ENCODE results near the gene MYO1G. TPM values are rescaled to one million over a fixed set of nuclear protein-coding genes. Genes with fewer than 3 reads are reported as not detected.
A peak's percentile ranks its signal among the peaks of the same experiment; 100 is the strongest.

Gene MYO1G
- total RNA-seq, 1 experiment from 2014 or later: 0.57 TPM

GRCh38 chr7:44983742-44984477, 5.1 kb upstream of the MYO1G start:
- Histone ChIP-seq H3K4ac (ENCODE audit: low read depth, low read length) (no peak overlapping the region), H3K23ac (ENCODE audit: insufficient read length, low read depth, low read length) (no peak overlapping the region), H3K4me1 (ENCODE audit: insufficient read depth, low read length) (no peaks in the 10 kb centered on the region), H4K5ac (ENCODE audit: insufficient read length, low read depth, low read length) (no peak overlapping the region), H3K9ac (ENCODE audit: extremely low read depth, insufficient read length, low read length) (peak overlapping the region; percentile 24), H3K56ac (ENCODE audit: insufficient read length, low read depth, low read length) (no peak overlapping the region), H2AK5ac (ENCODE audit: insufficient read length, low read length) (no peak overlapping the region), H3T11ph (ENCODE audit: low read length) (no peak overlapping the region), H3K14ac (ENCODE audit: insufficient read depth, low read length) (no peak overlapping the region), H3K27ac (ENCODE audit: insufficient read length, low read depth, low read length) (no peak overlapping the region), H3K79me2 (ENCODE audit: insufficient read depth, low read length) (peaks cover 13% of the 10 kb centered on the region; the same call in 1 of the 2 replicates), H2AFZ (ENCODE audit: low read length) (no peak overlapping the region), H4K8ac (replicated peaks; ENCODE audit: insufficient read length, low read depth, low read length) (no peak overlapping the region), H3K27me3 (ENCODE audit: insufficient read depth, low read length) (no peaks in the 10 kb centered on the region), H2BK120ac (ENCODE audit: low read depth, low read length, poor library complexity, severe bottlenecking) (no peak overlapping the region), H2BK15ac (ENCODE audit: low read depth, low read length) (no peak overlapping the region), H4K91ac (ENCODE audit: insufficient read length, low read depth, low read length) (no peak overlapping the region), H3K9me3 (ENCODE audit: control insufficient read depth, low read depth, low read length) (no peaks in the 10 kb centered on the region), H2BK20ac (ENCODE audit: low read depth, low read length, poor library complexity, severe bottlenecking) (no peak overlapping the region), H2BK12ac (ENCODE audit: insufficient read length, low read depth, low read length) (no peak overlapping the region), H3K4me2 (ENCODE audit: insufficient read depth, insufficient read length, low read length) (peak overlapping the region; percentile 92), H3K18ac (ENCODE audit: insufficient read length, low read depth, low read length) (no peak overlapping the region), H2BK5ac (ENCODE audit: insufficient read length, low read length) (no peak overlapping the region), H3K79me1 (ENCODE audit: insufficient read depth, low read depth, low read length, poor library complexity, severe bottlenecking) (peaks cover 4% of the 10 kb centered on the region), H3K23me2 (ENCODE audit: insufficient read length, low read depth, low read length, poor library complexity, severe bottlenecking) (peaks cover 3% of the 10 kb centered on the region), H4K20me1 (ENCODE audit: control insufficient read depth, insufficient read depth, insufficient read length) (no peaks in the 10 kb centered on the region)
- Mint-ChIP-seq H3K36me3 (ENCODE audit: insufficient read depth in 1 of 3, low read depth in 3 of 3) (peaks cover 38 to 71% (median 40%) of the 10 kb centered on the region in 3 experiments), H3K9me3 (no peaks in the 10 kb centered on the region; a peak in 1 of 5 replicates), H3K27ac (peak overlapping the region in 2 of 3 experiments; percentile 68 to 99; a peak in 4 of 7 replicates), H3K4me3 (peak overlapping the region; percentile 96 to 99), H3K4me1 (peaks cover 27 to 33% of the 10 kb centered on the region in 2 experiments), H3K27me3 (ENCODE audit: low read depth) (no peaks in the 10 kb centered on the region; the same call in 1 of the 2 replicates)
- no peak for DNase-seq
- TF ChIP-seq CTCF (conservative IDR thresholded peaks at IDR 0.05): no peak
- no CpG with 5 or more reads among the region's 6 CpGs for WGBS (ENCODE audit: extremely low coverage, insufficient read length, low lambda C conversion rate)

Data from H9 (cell line).